ENCODE data around the gene PRLHR. TPM values are rescaled to one million over a fixed set of nuclear protein-coding genes. Genes with fewer than 3 reads are reported as not detected.

Gene PRLHR
- total RNA-seq, 1 experiment from 2014 or later: not detected

DNA sequence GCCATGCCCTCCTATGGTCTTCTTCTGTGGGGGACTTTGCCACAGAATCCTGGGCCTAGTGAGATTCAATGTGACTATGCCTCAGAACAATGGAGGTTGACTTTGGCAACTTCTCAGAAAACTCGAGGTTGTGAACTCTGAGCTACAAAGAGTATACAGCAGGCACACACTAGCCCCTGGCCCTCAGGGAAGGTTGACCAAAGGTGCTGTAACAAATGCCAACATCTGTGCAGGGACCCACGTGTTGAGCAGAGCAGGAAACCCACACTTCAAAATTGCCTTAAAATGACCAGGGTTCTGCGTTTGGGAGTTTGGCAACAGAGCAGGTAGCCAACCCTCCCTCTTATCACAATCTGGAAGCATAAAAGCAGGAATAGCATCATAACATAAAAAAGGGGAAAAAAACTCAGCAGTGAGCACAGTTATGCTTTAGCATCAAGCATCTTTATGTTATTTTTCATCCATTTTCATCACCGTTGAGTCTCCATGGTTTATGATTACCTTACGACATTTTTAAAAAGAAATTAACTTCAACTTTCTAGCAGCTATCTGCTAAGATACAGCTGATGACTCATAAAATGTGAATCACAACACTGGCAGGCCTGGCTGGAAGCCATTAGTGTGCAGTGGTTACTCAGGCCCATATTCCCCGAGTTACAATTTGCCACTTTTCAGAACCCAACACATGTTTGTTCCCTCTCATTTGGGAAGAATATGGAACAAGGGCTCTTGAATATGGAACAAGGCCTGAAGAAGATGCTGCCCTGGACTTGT is 11.1 kb downstream of the PRLHR start:
- no peak overlapping the region for H3K4me3 Mint-ChIP-seq (ENCODE audit: unreplicated experiment)
- CTCF ChIA-PET: interaction anchor here (1.1 to 1.3 kb wide), 2 partner anchors 17 to 42 kb away, joined by 4 read pairs; no protein-coding TSS in a partner anchor

DNA sequence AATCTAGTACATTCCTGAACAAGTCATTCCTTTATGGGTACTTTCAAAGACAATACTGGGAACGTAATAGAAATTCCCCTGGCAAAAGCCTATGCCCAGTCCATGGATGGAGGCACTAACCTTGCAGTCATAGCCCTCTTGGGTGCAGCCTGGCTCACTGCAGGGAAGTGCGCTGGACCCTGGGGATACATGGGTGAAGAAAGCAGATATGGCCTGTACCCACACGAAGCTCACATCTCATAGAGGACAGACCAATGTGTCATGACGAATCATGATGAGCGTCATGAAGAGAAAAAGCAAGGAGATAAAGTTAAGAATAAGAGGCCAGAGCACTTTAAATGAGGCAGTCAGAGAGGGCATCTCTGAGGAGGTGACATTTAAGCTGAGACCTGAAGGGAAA is 11.8 kb downstream of the PRLHR start:
- ChIA-PET CTCF (interaction anchor here (1.1 to 1.3 kb wide), 2 partner anchors 16 to 42 kb away, joined by 4 read pairs; no protein-coding TSS in a partner anchor), POLR2A (interaction anchor here (0.5 to 1.5 kb wide), 4 partner anchors 11 to 102 kb away, joined by 3 to 4 read pairs (median 4); no protein-coding TSS in a partner anchor)
- Mint-ChIP-seq H3K36me3 (ENCODE audit: insufficient read depth, unreplicated experiment) (no peaks in the 10 kb centered on the region), H3K4me3 (ENCODE audit: unreplicated experiment) (no peak overlapping the region), H3K9me3 (ENCODE audit: unreplicated experiment) (no peaks in the 10 kb centered on the region), H3K27me3 (ENCODE audit: insufficient read depth, unreplicated experiment) (no peaks in the 10 kb centered on the region), H3K4me1 (ENCODE audit: insufficient read depth, unreplicated experiment) (peaks cover 27% of the 10 kb centered on the region), H3K27ac (ENCODE audit: low read depth, unreplicated experiment) (no peak overlapping the region)
- no peak for DNase-seq (ENCODE audit: unreplicated experiment)
- BruUV-seq (replicated peaks): no TSS peak
- TF ChIP-seq, protein P1, sequence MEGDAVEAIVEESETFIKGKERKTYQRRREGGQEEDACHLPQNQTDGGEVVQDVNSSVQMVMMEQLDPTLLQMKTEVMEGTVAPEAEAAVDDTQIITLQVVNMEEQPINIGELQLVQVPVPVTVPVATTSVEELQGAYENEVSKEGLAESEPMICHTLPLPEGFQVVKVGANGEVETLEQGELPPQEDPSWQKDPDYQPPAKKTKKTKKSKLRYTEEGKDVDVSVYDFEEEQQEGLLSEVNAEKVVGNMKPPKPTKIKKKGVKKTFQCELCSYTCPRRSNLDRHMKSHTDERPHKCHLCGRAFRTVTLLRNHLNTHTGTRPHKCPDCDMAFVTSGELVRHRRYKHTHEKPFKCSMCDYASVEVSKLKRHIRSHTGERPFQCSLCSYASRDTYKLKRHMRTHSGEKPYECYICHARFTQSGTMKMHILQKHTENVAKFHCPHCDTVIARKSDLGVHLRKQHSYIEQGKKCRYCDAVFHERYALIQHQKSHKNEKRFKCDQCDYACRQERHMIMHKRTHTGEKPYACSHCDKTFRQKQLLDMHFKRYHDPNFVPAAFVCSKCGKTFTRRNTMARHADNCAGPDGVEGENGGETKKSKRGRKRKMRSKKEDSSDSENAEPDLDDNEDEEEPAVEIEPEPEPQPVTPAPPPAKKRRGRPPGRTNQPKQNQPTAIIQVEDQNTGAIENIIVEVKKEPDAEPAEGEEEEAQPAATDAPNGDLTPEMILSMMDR (IDR thresholded peaks at IDR 0.05; ENCODE audit: unreplicated experiment): no peak
- intact Hi-C loops (cut with micrococcal nuclease): loop anchor here (5.0 kb wide), 1 partner anchor 449 kb away; no protein-coding TSS in a partner anchor

More for the DNA sequence above, 11.1 kb downstream of the PRLHR start:
- no peaks in the 10 kb centered on the region for H3K9me3 Mint-ChIP-seq (ENCODE audit: unreplicated experiment)
- TF ChIP-seq, protein P1 (IDR thresholded peaks at IDR 0.05; ENCODE audit: unreplicated experiment): no peak
- no peaks in the 10 kb centered on the region for H3K36me3 Mint-ChIP-seq (ENCODE audit: insufficient read depth, unreplicated experiment)
- POLR2A ChIA-PET: interaction anchor here (0.6 to 1.5 kb wide), 6 partner anchors 45 to 365 kb away, joined by 3 read pairs; no protein-coding TSS in a partner anchor
- H3K4me1 Mint-ChIP-seq (ENCODE audit: insufficient read depth, unreplicated experiment): peaks cover 27% of the 10 kb centered on the region
- no TSS peak for BruUV-seq (replicated peaks)
- intact Hi-C loops (cut with micrococcal nuclease): loop anchor here (5.0 kb wide), 1 partner anchor 448 kb away; no protein-coding TSS in a partner anchor
- H3K27ac Mint-ChIP-seq (ENCODE audit: low read depth, unreplicated experiment): no peak overlapping the region
- DNase-seq (ENCODE audit: unreplicated experiment): peak; percentile 89
- no peaks in the 10 kb centered on the region for H3K27me3 Mint-ChIP-seq (ENCODE audit: insufficient read depth, unreplicated experiment)

DNA sequence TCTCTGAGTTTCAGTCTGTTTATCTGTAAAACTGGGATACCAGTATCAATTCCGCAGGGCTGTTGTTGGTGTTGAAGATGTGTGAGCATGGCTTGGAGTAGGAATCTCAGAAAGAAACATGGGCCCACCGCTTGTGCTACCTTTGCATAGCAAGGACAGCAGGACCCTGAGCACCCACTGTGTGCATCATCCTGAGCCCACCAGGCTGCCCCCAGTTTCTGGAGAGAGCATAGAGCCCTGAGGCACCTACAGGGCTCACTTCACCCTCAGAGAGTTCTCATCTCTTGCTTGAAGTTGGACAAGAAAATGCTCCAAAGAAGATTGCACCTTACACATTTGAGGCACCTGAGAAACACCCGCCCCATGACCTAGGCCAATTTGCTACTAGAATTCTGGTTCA is 12.9 kb downstream of the PRLHR start:
- no peaks in the 10 kb centered on the region for H3K27me3 Mint-ChIP-seq (ENCODE audit: insufficient read depth, unreplicated experiment)
- H3K36me3 Mint-ChIP-seq (ENCODE audit: insufficient read depth, unreplicated experiment): no peaks in the 10 kb centered on the region
- TF ChIP-seq, protein P1 (IDR thresholded peaks at IDR 0.05; ENCODE audit: unreplicated experiment): no peak
- ChIA-PET CTCF (no interaction called here), POLR2A (no interaction called here)
- no peak for DNase-seq (ENCODE audit: unreplicated experiment)
- BruUV-seq (replicated peaks): no TSS peak
- intact Hi-C loops (cut with micrococcal nuclease): loop anchor here (5.0 kb wide), 1 partner anchor 450 kb away; no protein-coding TSS in a partner anchor
- peaks cover 27% of the 10 kb centered on the region for H3K4me1 Mint-ChIP-seq (ENCODE audit: insufficient read depth, unreplicated experiment)
- H3K27ac Mint-ChIP-seq (ENCODE audit: low read depth, unreplicated experiment): no peak overlapping the region
- no peaks in the 10 kb centered on the region for H3K9me3 Mint-ChIP-seq (ENCODE audit: unreplicated experiment)
- no peak overlapping the region for H3K4me3 Mint-ChIP-seq (ENCODE audit: unreplicated experiment)

DNA sequence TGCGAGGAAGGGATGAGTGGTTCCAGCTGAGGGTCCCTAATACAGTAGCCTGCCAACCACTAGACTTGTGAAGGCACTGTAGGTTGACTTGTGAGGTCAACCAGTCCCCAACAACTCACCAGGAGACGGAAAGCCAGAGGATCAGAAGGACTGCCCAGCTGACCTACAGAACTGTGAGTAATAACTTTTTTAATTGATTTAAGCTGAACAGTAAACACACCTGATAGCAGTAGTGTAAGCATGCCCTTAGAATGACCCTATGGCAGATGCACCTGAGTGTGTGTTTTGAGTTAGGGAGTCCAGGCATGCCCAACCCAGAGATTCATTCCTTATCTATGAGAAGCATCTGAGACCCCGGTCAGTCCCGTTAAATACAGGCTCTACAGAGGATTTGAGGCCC is 14.1 kb downstream of the PRLHR start:
- H3K4me3 Mint-ChIP-seq (ENCODE audit: unreplicated experiment): no peak overlapping the region
- H3K27ac Mint-ChIP-seq (ENCODE audit: low read depth, unreplicated experiment): no peak overlapping the region
- H3K27me3 Mint-ChIP-seq (ENCODE audit: insufficient read depth, unreplicated experiment): no peaks in the 10 kb centered on the region
- BruUV-seq (replicated peaks): no TSS peak
- TF ChIP-seq, protein P1 (IDR thresholded peaks at IDR 0.05; ENCODE audit: unreplicated experiment): no peak
- intact Hi-C loops (cut with micrococcal nuclease): loop anchor here (5.0 kb wide), 1 partner anchor 451 kb away; no protein-coding TSS in a partner anchor
- H3K36me3 Mint-ChIP-seq (ENCODE audit: insufficient read depth, unreplicated experiment): no peaks in the 10 kb centered on the region
- peaks cover 27% of the 10 kb centered on the region for H3K4me1 Mint-ChIP-seq (ENCODE audit: insufficient read depth, unreplicated experiment)
- ChIA-PET CTCF (interaction anchor here (0.8 to 4.2 kb wide), 4 partner anchors 13 to 268 kb away, joined by 3 to 42 read pairs (median 3); no protein-coding TSS in a partner anchor), POLR2A (no interaction called here)
- no peak for DNase-seq (ENCODE audit: unreplicated experiment)
- no peaks in the 10 kb centered on the region for H3K9me3 Mint-ChIP-seq (ENCODE audit: unreplicated experiment)

Measured in MCF 10A (cell line).